SU-DHL-6 (cell line): ENCODE results near the gene KNCN.

ENCODE experiments used
- CTCF ChIP-seq: fragments of 200-600 bp; sonication (generic); IDR thresholded peaks from one replicate; pipeline ENCODE4 v1.5.1; 2017; ENCODE audit warnings: antibody characterized with exemption, mild to moderate bottlenecking, low read length, moderate library complexity; ENCODE audit not compliant: insufficient read depth, poor library complexity, severe bottlenecking
- EZH2phosphoT487 ChIP-seq: fragments of 200-600 bp; sonication (generic), shearing (Covaris generic); conservative IDR thresholded peaks from 2 replicates; pipeline ENCODE4 v1.6.1; 2018; ENCODE audit warnings: mild to moderate bottlenecking, antibody characterized with exemption, low read length, moderate library complexity, mixed read lengths

GRCh38 chr1:46583494-46583893 lies 32.0 kb upstream of the KNCN start:
- TF ChIP-seq EZH2phosphoT487: no peak
- no peak for TF ChIP-seq CTCF
